ENCODE results near the gene TFF2.

Gene TFF2

GRCh38 chr21:42343963-42344510, 6.8 kb downstream of the TFF2 start:
- DNase-seq = peak; percentile 32

GRCh38 chr21:42343556-42343955, 7.2 kb downstream of the TFF2 start:
- no peak for DNase-seq

GRCh38 chr21:42343101-42343500, 7.7 kb downstream of the TFF2 start:
- DNase-seq = peak; percentile 33

- DNase-seq = no peak
Observed at GRCh38 chr21:42341776-42342542, 8.8 kb downstream of the TFF2 start.

- peak; percentile 54 for DNase-seq
Observed at GRCh38 chr21:42340187-42341050, 10.4 kb downstream of the TFF2 start.

- DNase-seq = peak; percentile 55
Observed at GRCh38 chr21:42338729-42339715, 11.8 kb downstream of the TFF2 start.

GRCh38 chr21:42337830-42338728, 12.7 kb downstream of the TFF2 start:
- DNase-seq = peak; percentile 90

- no peak for DNase-seq
Observed at GRCh38 chr21:42337276-42337675, 13.5 kb downstream of the TFF2 start.

GRCh38 chr21:42336054-42336453, 14.7 kb downstream of the TFF2 start:
- no peak for DNase-seq

- peak; percentile 42 for DNase-seq
Observed at GRCh38 chr21:42332557-42333317, 18.1 kb downstream of the TFF2 start.

- DNase-seq = no peak
Observed at GRCh38 chr21:42331660-42332059, 19.1 kb downstream of the TFF2 start.

- DNase-seq = no peak
Observed at GRCh38 chr21:42330380-42331371, 20.1 kb downstream of the TFF2 start.

GRCh38 chr21:42324896-42325295, 25.9 kb downstream of the TFF2 start:
- DNase-seq = no peak

- DNase-seq = peak; percentile 46
Observed at GRCh38 chr21:42321845-42322244, 28.9 kb downstream of the TFF2 start.

- peak; percentile 45 for DNase-seq
Observed at GRCh38 chr21:42321231-42321630, 29.6 kb downstream of the TFF2 start.

- peak; percentile 48 for DNase-seq
Observed at GRCh38 chr21:42320791-42321190, 30.0 kb downstream of the TFF2 start.

- DNase-seq = peak; percentile 57
Observed at GRCh38 chr21:42319851-42320572, 30.8 kb downstream of the TFF2 start.

- no peak for DNase-seq
Observed at GRCh38 chr21:42319376-42319775, 31.4 kb downstream of the TFF2 start.

Measured in activated CD8-positive, alpha-beta memory T cell treated with anti-CD3 and anti-CD28 coated beads for 24 hours (primary cell).